Fibroblast of skin of right biceps (primary cell): ENCODE results near the gene MRPL2.

Experiments used
- DNase-seq: peaks from one replicate; pipeline ENCODE4 v3.0.0-alpha.2; 2013

Gene MRPL2

DNA sequence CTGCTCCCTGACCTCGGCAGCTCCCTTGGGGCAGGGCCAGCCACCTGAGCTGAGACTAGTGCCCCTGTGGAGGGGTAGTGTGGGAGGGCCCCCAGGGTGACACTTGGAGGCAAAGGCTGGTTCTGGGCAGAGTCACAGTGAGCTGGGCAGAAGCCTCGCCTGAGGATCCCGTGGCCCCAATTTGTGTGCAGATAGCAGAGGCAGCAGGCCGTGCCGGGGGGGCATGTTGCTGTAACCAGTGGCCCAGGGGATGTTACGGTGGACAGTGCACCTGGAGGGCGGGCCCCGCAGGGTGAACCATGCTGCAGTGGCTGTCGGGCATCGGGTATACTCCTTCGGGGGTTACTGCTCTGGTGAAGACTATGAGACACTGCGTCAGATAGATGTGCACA is 42.3 kb downstream of the MRPL2 start:
- DNase-seq = no peak

DNA sequence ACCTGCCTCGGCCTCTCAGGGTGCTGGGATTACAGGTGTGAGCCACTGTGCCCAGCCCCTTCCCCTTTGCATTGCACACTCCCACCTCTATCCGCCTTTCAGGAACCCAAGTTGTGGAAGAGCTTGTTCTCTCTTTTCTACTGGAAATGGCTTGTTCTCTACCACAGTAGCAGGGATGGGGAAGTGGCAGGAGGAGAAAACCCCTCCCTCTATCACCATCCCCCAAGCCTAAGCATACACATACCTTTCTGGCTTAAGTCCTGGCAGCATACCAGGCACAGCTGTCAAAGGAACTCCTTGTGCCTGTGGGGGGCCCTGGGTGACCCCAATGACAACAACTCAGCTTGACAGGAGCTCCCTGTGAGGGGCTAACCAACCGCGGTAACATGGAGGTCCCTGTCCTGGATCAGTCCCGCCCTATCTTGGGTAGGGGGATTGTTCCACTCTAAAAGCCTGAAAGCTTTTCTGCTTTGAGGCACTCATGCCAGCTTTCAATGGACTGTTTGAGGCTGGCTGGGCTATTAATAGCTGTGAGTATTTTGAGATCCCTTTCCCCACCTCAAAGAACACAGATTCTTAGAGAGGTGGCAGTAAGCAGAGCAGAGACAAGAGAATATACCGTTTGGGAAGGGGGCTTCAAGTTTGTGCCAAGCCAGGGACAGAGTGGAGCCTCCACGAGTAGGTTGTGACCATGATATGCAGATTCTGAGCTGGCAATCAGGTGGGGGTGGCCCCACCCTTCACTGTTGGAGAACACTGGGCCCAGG is 42.9 kb downstream of the MRPL2 start:
- DNase-seq = no peak

DNA sequence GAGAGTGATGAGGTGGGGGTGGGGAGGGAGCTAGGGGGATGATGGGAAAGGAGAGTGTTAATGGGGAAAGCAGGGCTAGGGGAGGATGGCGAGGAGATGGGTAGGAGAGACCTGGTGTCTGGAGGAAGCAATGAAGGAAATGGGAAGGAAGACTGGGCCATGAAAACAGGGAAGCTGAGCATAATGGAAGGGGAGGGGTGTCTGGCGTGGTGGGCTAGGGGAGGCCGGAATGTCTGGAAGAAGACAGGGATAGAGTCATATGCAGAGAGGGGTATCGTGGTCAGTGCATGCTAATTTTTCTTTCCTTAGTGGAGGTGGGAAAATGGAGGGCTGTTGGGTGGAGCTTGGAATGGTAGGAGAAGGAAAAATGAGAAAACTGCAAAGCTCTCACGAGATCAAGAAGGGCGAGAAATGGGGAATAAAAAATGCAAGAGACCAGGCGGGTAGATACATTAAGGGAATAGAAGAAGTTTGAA is 44.8 kb downstream of the MRPL2 start:
- peak; percentile 41 for DNase-seq

DNA sequence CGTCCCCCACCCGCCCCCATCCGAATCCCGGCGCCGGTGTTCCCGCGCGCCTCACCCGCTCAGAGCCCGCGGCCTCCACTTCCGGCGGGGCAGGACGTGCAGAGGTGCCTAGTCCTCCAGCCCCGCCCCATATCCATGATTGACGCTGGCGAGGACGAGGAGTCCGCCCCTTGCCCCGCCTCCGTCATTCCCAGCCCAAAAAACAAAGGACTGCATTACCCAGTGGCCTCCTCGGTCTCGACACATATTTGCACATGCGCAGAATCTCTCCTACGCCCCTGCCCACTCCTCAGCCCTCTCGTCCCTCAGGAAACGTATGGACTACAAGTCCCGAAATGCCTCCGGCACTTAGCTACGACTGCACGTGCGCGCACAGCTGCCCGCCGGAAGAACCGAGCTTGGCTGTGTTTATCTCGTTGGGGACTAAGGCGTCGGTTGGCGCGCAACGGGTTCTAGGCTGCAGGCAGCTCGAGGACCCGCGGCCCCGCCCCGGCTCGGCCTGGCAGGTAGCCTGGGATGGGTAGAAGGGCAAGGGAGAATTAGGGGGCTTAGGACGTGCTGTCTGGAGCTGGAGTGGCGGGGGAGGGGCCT is 45.3 kb downstream of the MRPL2 start, which contains the start of the genes KLHDC3 and MEA1:
TSS of gene KLHDC3 (plus strand) at position 407 of the 591 bp plus-strand sequence. CDS start 2,944 bp downstream, outside the sequence.
TSS of gene MEA1 (minus strand) at position 104 of the 591 bp plus-strand sequence. CDS start 133 bp downstream, outside the sequence.
- peak; percentile 100 for DNase-seq

DNA sequence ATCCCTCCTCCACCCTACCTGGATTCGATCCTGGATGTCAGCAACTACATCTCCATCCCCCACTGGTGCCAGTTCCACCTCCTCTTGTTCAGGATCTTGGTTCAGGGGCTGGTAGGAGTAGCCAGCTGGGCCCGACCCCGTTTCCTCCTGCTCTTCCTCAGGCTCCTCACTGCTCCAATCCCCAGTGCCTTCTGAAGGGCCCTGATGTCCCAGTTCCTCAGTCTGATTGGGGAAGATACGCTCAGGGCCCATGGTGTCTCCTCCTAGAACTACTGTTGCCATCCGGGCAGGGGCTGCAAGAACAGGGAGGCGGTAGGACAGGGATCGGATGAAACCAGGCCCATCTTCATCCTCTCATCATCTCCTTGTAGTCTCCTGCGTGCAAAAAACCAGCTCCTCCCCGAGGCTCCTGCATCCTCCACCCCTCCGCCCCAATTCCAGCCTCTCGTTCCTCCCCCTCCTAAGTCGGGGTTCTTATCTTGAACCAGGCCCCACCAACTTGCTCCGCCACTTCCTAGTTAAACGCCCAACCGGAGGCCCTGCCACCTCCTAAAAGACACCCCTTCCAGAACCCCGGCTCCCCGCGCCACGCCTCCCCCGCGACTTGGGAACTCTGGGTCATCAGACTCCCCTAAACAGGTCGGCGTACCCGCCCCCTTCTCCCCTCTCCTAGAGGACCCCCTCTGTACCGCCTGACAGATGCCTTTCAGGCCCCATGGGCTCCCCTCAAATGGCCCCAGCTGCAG is 46.0 kb downstream of the MRPL2 start:
- DNase-seq = peak; percentile 17

DNA sequence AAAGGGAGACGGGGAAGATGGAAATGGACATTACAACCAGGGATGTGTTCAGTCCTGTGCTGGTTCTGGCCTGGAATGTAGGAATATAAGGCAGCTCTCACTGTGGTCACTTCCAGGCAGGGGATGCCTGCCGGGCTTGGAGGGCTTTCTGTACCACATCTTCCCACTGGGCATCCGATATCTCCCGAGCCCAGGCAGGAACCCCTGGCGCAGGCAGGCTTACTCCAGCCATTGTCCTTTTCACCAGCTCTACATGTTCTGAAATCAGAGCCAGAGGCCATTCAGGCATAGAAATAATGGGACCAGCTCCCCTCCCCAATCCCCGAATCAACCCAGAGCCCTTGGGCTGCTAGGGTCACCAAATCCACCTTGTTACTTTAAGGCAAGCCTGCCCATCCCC is 46.9 kb downstream of the MRPL2 start:
- no peak for DNase-seq

DNA sequence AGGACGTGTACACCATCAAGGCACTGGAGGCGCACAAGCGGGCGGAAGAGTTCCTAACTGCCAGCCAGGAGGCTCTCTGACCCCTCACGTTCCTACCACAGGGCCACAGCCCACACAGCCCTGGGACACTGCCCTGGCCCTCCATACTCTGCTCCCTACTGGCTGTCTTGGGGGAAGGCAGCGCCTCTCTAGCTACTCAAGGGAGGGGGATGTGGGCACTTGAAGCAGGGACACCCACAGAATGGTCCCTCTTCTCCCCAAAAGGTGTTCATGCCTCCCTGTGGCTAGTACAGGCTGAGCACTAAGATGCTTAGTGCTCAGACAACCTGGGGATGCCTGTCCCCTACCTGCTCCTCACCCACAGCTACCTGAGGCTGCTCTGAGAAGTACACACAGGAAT is 48.0 kb downstream of the MRPL2 start:
- no peak for DNase-seq

DNA sequence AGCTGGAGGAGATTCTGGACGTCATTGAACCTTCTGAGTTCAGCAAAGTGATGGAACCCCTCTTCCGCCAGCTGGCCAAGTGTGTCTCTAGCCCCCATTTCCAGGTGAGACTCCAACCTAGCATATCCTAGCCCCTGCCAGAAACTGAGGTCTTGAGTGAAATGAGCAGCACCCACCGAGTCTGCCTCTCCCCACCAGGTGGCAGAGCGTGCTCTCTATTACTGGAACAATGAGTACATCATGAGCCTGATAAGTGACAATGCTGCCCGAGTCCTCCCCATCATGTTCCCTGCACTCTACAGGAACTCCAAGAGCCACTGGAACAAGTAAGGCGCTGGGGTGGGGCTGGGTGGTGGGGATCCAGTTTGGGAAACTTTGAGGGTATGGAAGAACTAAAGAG is 50.1 kb downstream of the MRPL2 start:
- peak; percentile 38 for DNase-seq

DNA sequence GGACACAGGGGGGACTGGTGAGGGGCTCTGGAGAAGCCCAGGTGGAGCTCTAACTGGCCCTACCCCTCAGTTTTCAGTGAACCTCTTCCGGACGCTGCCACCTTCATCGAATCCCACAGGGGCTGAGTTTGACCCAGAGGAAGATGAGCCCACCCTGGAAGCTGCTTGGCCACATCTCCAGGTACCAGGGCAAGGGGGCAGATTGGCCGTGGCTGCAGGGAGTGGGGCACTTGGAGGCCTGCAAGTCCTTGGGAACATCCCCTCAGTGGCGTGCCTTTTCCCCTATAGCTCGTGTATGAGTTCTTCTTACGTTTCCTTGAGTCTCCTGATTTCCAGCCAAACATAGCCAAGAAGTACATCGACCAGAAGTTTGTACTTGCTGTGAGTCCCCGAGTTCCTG is 52.1 kb downstream of the MRPL2 start:
- no peak for DNase-seq

DNA sequence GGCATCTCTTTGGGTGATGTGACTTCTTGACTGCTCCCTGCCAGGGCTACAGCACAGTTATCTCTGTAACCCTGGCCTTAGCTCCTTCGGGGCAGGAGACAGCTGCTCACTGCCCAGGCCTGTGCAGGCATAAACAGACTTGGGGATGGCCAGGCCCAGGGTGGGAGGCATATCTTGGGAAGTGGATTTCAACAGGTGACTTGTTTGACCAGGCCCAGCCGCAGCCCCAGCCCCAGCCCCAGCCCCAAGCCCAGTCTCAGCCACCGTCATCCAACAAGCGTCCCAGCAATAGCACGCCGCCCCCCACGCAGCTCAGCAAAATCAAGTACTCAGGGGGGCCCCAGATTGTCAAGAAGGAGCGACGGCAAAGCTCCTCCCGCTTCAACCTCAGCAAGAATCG is 53.0 kb downstream of the MRPL2 start:
- DNase-seq = no peak

DNA sequence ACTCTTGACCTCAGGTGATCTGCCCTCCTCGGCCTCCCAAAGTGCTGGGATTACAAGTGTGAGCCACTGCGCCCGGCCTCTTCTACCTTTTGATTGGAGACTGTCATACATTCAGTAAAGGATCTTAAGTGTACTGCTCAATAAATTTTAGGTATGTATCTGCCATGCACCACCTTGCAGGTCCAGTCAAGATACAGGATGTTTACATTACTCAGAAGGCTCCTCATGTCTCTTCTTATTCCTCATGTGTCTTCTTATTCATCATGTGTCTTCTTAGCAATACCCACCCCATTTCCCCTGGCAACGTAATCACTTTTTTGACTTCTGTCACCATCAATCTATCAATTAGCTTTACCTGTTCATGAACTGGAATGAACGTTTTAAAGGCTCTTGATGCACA is 53.4 kb downstream of the MRPL2 start:
- no peak for DNase-seq
